CD4-positive, CD25-positive, alpha-beta regulatory T cell (primary cell): ENCODE results near the gene TOMT. TPM values are rescaled to one million over a fixed set of nuclear protein-coding genes. Genes with fewer than 3 reads are reported as not detected.

Experiments used
- ATAC-seq, 2 donors: fragments of 150-1000 bp; cut with Tn5 transposase; one replicate each; pipeline ENCODE4 v1.10.0; 2021; ENCODE audit warnings: low read depth in 2 of 2, moderate number of reproducible peaks in 2 of 2, moderate library complexity in 1 of 2
- DNase-seq, 3 donors: peaks; one replicate each; pipeline versions ENCODE4 v3.0.0 to v3.0.0-alpha.2; 2012 to 2022; ENCODE audit warnings: mixed read lengths in 1 of 3
- H3K27ac ChIP-seq: one replicate; pipeline ENCODE4 v1.7.0; 2013; ENCODE audit warnings: mild to moderate bottlenecking, low read length; ENCODE audit not compliant: insufficient read depth, poor library complexity, severe bottlenecking
- H3K27me3 ChIP-seq: one replicate; pipeline ENCODE4 v1.7.0; 2013; ENCODE audit warnings: low read length; ENCODE audit not compliant: control insufficient read depth, insufficient read depth
- H3K36me3 ChIP-seq: one replicate; pipeline ENCODE4 v1.7.0; 2013; ENCODE audit warnings: mild to moderate bottlenecking, low read length, moderate library complexity; ENCODE audit not compliant: control insufficient read depth, insufficient read depth
- H3K4me1 ChIP-seq: 2 replicates; pipeline ENCODE4 v1.7.0; 2013; ENCODE audit warnings: mild to moderate bottlenecking, low read length; ENCODE audit not compliant: insufficient read depth, control insufficient read depth, poor library complexity, severe bottlenecking
- H3K4me3 ChIP-seq: one replicate; pipeline ENCODE4 v1.7.0; 2013; ENCODE audit warnings: low read depth, mild to moderate bottlenecking, low read length, moderate library complexity
- H3K9me3 ChIP-seq, 2 experiments: 1 replicate in 1 of 2; 2 replicates in 1 of 2; pipeline ENCODE4 v1.7.0; 2013; ENCODE audit warnings: low read length in 2 of 2, mild to moderate bottlenecking in 1 of 2, moderate library complexity in 1 of 2; ENCODE audit not compliant: control insufficient read depth in 2 of 2
- H3K27ac Mint-ChIP-seq, 3 donors: one replicate each; pipeline ENCODE4 v1.8.0; 2020 to 2022; ENCODE audit warnings: mild to moderate bottlenecking in 3 of 3, mixed read lengths in 3 of 3, moderate library complexity in 2 of 3
- H3K27me3 Mint-ChIP-seq: one replicate; pipeline ENCODE4 v1.8.0; 2022; ENCODE audit warnings: mild to moderate bottlenecking, mixed read lengths
- H3K36me3 Mint-ChIP-seq: one replicate; pipeline ENCODE4 v1.8.0; 2020; ENCODE audit warnings: mixed read lengths
- H3K4me1 Mint-ChIP-seq, 4 donors: one replicate each; pipeline ENCODE4 v1.8.0; 2020 to 2022; ENCODE audit warnings: mixed read lengths in 4 of 4, mild to moderate bottlenecking in 1 of 4
- H3K4me3 Mint-ChIP-seq, 4 donors: one replicate each; pipeline ENCODE4 v1.8.0; 2020 to 2022; ENCODE audit warnings: mild to moderate bottlenecking in 4 of 4, mixed read lengths in 4 of 4, moderate library complexity in 3 of 4
- H3K9me3 Mint-ChIP-seq, 7 donors: one replicate each; pipeline ENCODE4 v1.8.0; 2020 to 2022; ENCODE audit warnings: mixed read lengths in 7 of 7, mild to moderate bottlenecking in 3 of 7, moderate library complexity in 2 of 7
- polyA plus RNA-seq, 4 donors: library from polyadenylated mRNA; unstranded; fragments of 300-500 nt; fragmentation: Illumina TruSeq; gene quantifications; one replicate each; pipeline ENCODE4 v1.2.3, GENCODE V29; 2021
- total RNA-seq: library from RNA; stranded (reverse); gene quantifications from one replicate; pipeline ENCODE4 v1.2.3, GENCODE V29; 2022

TOMT gene
- total and polyA plus RNA-seq, 5 donors from 2014 or later: not detected

DNA sequence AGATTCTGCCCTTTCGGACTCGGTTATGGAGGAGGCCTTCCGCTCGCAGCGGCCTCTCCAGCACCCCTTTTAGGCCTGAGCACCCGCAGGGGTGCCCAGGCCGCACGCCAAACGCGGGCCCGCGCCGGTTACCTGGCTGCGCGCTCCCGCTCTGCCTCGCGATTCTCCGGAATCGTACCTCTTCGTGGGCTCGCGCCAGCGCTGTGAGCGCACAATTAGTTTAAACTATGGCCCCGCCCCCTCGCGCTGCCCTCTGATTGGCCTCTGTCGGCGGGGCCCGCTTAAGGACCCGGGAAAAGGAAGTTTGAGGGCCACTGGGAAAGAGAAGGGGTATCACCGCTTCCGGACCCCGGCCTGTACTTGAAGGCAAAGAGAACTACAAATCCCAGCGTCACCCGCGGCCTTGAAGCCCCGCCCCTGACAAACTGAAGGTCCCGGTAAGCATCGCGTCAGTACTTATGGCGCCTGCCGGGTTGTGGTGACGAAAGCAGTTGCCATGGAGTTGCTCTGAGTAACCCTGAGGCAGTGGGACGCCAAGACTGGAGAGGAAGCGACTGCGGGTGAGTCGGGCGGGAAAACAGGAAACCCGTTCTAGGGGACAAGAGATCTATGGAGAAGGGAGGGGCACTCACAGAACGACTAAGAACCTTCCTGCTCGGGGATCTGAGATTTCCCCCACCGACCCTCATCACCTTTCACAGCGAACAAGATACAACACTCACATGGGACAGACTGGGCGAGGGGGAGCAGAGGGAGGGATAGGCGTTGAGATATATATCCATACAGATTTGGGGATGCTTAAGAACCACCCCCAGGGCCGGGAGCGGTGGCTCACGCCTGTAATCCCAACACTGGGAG is 25.2 kb upstream of the TOMT start, which contains the start of the genes LRRC51 and NUMA1:
Gene LRRC51, plus strand, starts transcription at position 525 of the 858 bp plus-strand sequence. CDS start 8,234 bp downstream, outside the sequence.
Gene NUMA1, minus strand, starts transcription at position 217 of the 858 bp plus-strand sequence. CDS start 44,599 bp downstream, outside the sequence.
- peaks cover 26 to 60% (median 50%) of the 10 kb centered on the region in 4 donors for H3K4me1 Mint-ChIP-seq
- DNase-seq (peak; percentile 99 to 100 (median 99)), ATAC-seq (peak; percentile 92 to 93)
- peak within 1 kb of the TSS; percentile 91 for H3K27ac ChIP-seq
- H3K4me1 ChIP-seq: peaks cover 17% of the 10 kb centered on the region
- H3K9me3 ChIP-seq: no peaks in the 10 kb centered on the region
- peak within 1 kb of the TSS; percentile 81 to 96 (median 92) for H3K4me3 Mint-ChIP-seq
- H3K36me3 Mint-ChIP-seq: peaks cover 10% of the 10 kb centered on the region
- peak within 1 kb of the TSS; percentile 86 for H3K4me3 ChIP-seq
- no peaks in the 10 kb centered on the region for H3K27me3 ChIP-seq
- H3K27ac Mint-ChIP-seq: peak within 1 kb of the TSS; percentile 98 to 99 (median 99)
- no peaks in the 10 kb centered on the region for H3K9me3 Mint-ChIP-seq
- H3K36me3 ChIP-seq: peaks cover 3% of the 10 kb centered on the region
- H3K27me3 Mint-ChIP-seq: no peaks in the 10 kb centered on the region

DNA sequence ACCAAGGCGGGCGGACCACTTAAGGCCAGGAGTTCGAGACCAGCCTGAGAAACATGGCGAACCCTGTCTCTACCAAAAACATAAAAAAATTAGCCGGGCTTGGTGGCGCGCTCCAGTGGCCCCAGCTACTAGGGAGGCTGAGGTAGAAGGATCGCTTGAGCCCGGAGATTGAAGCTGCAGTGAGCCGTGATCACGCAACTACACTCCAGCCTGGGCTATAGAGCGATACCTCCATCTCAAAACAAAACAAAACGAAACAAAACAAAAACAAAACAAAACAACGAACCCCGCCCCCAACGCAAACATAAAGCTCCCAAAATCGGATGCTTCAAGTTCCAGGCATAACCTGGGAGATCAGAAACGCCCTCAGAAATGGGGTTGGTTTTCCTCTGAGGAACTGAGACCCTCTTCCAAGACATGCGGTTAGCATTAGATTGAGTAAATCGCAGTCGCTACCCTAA is 24.5 kb upstream of the TOMT start:
- Histone ChIP-seq H3K27me3 (no peaks in the 10 kb centered on the region), H3K4me1 (peaks cover 17% of the 10 kb centered on the region), H3K27ac (peak overlapping the region; percentile 91), H3K4me3 (peak overlapping the region; percentile 63), H3K36me3 (peaks cover 3% of the 10 kb centered on the region), H3K9me3 (no peaks in the 10 kb centered on the region)
- DNase-seq (no peak), ATAC-seq (no peak)
- Mint-ChIP-seq H3K27ac (peak overlapping the region; percentile 98 to 99 (median 99)), H3K4me1 (peaks cover 28 to 56% (median 46%) of the 10 kb centered on the region in 4 donors), H3K4me3 (peak overlapping the region; percentile 81 to 96 (median 92)), H3K9me3 (no peaks in the 10 kb centered on the region), H3K36me3 (peaks cover 11% of the 10 kb centered on the region), H3K27me3 (no peaks in the 10 kb centered on the region)

DNA sequence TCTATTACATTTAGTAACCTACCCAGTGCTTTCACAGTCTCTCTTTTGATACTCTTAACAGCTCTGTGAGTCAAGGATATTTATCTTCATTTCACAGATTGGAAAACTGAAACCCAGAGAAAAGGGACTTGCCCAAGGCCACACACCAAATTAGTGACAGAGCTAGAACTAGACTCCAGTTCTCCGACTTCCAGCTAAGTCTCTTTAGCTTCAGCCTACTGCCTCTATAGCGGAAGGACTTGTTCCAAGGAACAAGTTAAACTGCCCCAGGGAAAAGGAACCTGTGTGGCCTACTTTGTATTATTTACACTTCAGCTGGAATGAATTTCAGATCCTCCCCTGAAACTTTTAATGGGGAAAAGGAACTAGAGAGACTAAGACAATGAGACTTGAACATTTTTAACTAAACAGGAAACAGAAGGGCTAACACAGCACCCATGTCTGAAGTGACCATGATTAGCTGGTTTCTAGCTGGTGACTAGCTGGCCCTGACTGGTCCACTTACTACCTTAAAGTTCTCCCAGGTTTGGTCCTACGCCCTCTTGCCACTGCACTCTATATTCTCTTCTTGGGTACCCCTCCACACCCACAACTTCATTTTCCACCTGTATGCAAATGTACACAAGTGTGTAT is 23.8 kb upstream of the TOMT start:
- peaks cover 27 to 55% (median 44%) of the 10 kb centered on the region in 4 donors for H3K4me1 Mint-ChIP-seq
- H3K4me3 ChIP-seq: no peak overlapping the region
- peak overlapping the region; percentile 89 to 99 (median 99) for H3K27ac Mint-ChIP-seq
- peak overlapping the region; percentile 55 to 95 (median 83) for H3K4me3 Mint-ChIP-seq
- peaks cover 12% of the 10 kb centered on the region for H3K36me3 Mint-ChIP-seq
- H3K4me1 ChIP-seq: peaks cover 17% of the 10 kb centered on the region
- no peak for ATAC-seq
- no peaks in the 10 kb centered on the region for H3K27me3 Mint-ChIP-seq
- no peaks in the 10 kb centered on the region for H3K9me3 ChIP-seq
- H3K27ac ChIP-seq: peak overlapping the region; percentile 91
- DNase-seq: no peak
- H3K9me3 Mint-ChIP-seq: no peaks in the 10 kb centered on the region
- H3K27me3 ChIP-seq: no peaks in the 10 kb centered on the region
- H3K36me3 ChIP-seq: peaks cover 3% of the 10 kb centered on the region

DNA sequence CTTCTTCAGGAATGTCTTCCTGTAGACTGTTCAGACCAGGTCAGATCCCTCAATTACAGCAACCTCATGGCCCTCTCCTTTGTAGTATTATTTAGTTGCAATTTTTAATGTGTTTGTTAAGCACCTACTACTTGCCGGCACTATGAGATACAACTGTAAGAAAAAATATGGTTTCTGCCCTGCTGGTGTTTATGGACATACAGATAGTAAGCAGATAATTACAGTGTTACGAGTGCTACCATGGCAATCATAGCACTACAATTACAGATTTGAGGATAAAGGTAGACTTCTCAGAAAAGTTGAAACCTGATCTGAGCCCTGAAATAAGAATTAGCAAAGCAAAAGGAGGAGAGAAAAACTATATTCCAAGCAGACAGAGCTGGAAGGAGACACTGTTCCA is 22.3 kb upstream of the TOMT start:
- Histone ChIP-seq H3K36me3 (peaks cover 13% of the 10 kb centered on the region), H3K27me3 (no peaks in the 10 kb centered on the region), H3K9me3 (no peaks in the 10 kb centered on the region), H3K27ac (no peak overlapping the region), H3K4me3 (no peak overlapping the region), H3K4me1 (peaks cover 17% of the 10 kb centered on the region)
- Mint-ChIP-seq H3K4me3 (no peak overlapping the region), H3K27ac (peak overlapping the region; percentile 6 to 99 (median 44)), H3K36me3 (peaks cover 10% of the 10 kb centered on the region), H3K4me1 (peaks cover 23 to 45% (median 37%) of the 10 kb centered on the region in 4 donors), H3K27me3 (no peaks in the 10 kb centered on the region), H3K9me3 (no peaks in the 10 kb centered on the region)
- ATAC-seq (no peak), DNase-seq (no peak)

DNA sequence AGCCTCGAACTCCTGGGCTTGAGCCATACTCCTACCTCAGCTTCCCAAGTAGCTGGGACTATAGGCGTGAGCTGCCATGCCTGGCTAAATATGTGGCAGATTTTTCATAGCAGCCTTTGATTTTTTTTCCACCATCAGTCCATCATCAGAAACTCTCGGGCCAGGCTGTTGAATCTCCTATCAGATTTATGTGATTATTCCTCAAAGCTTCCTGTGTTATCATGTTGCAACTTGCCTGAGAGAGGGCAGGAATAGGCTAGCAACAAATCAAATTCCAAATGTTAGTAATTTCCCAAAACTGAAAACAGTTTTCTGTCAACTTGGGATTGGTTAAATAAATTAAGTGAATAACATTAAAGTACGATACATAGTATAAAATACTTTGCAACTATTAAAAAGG is 21.6 kb upstream of the TOMT start:
- Mint-ChIP-seq H3K4me3 (no peak overlapping the region), H3K9me3 (no peaks in the 10 kb centered on the region), H3K36me3 (peaks cover 10% of the 10 kb centered on the region), H3K27ac (peak overlapping the region in 2 of 3 donors; percentile 14 to 99), H3K4me1 (peaks cover 23 to 39% (median 32%) of the 10 kb centered on the region in 4 donors), H3K27me3 (no peaks in the 10 kb centered on the region)
- Histone ChIP-seq H3K27me3 (no peaks in the 10 kb centered on the region), H3K9me3 (no peaks in the 10 kb centered on the region), H3K4me1 (peaks cover 17% of the 10 kb centered on the region), H3K27ac (no peak overlapping the region), H3K36me3 (peaks cover 14% of the 10 kb centered on the region), H3K4me3 (no peak overlapping the region)
- ATAC-seq: no peak
- DNase-seq: no peak

DNA sequence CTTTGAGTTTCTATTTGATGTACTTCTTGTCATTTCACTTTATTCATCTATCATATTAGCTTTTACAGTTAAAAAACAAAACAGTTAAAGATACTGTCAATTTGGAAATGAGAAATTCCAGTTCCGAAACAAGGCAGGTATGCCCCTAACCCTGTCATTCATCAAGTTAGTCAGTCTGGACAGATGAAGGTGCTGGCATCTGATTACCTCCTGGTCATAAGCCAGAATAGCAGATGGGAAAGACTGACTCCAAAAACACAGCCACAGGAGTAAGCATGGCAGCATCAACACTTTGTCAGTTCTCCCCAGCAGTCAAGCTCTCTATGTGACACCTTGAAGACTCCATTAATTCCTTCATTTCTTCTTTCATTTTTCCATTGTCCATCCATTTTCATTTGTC is 20.8 kb upstream of the TOMT start:
- Histone ChIP-seq H3K36me3 (peaks cover 21% of the 10 kb centered on the region), H3K27ac (no peak overlapping the region), H3K4me1 (peaks cover 9% of the 10 kb centered on the region), H3K27me3 (no peaks in the 10 kb centered on the region), H3K4me3 (no peak overlapping the region), H3K9me3 (no peaks in the 10 kb centered on the region)
- no peak for DNase-seq
- ATAC-seq: no peak
- Mint-ChIP-seq H3K4me3 (no peak overlapping the region), H3K36me3 (peaks cover 10% of the 10 kb centered on the region), H3K9me3 (no peaks in the 10 kb centered on the region), H3K27ac (peak overlapping the region in 2 of 3 donors; percentile 18 to 76), H3K4me1 (peaks cover 23 to 32% (median 27%) of the 10 kb centered on the region in 4 donors), H3K27me3 (no peaks in the 10 kb centered on the region)

DNA sequence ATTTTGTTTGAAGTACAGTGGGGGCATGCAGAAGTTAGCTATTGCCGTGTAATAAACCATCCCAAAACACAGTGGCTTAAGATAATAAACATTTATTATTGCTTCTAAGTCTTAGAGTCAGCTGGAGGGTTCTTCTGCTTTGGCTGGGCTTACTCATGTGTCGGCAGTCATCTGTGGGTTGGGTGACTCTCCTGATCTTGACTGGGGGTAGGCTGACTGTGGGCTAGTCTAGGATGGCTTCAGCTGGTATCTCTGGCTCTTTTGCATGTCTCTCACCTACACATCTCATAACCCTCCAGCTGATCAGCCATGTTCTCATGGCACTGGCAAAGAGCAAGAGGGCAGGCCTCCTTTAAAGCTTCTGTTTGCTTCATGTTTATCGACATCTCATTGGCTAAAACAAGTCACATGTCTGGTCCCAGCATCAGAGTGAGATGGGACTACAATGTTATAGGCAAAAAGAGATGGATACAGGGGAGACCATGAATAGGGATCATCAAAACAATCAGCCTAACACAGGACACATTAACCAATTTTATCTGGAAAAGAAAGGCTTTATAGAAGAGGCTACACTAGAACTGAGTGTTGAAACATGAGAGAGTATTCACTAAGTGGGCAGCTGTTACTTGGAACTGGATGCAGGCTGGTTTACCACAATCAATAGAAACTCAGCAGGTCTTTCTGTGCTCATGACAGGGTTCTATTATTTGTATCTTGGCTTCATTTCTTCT is 19.9 kb upstream of the TOMT start:
- Mint-ChIP-seq H3K4me1 (peaks cover 21 to 23% (median 23%) of the 10 kb centered on the region in 4 donors), H3K4me3 (no peak overlapping the region), H3K27ac (peak overlapping the region in 2 of 3 donors; percentile 18 to 76), H3K27me3 (no peaks in the 10 kb centered on the region), H3K36me3 (peaks cover 10% of the 10 kb centered on the region), H3K9me3 (no peaks in the 10 kb centered on the region)
- Histone ChIP-seq H3K4me1 (peaks cover 8% of the 10 kb centered on the region), H3K27me3 (no peaks in the 10 kb centered on the region), H3K27ac (no peak overlapping the region), H3K4me3 (no peak overlapping the region), H3K9me3 (no peaks in the 10 kb centered on the region), H3K36me3 (peaks cover 27% of the 10 kb centered on the region)
- no peak for DNase-seq
- ATAC-seq: no peak
